Adrenal gland (tissue), 12 donors: ENCODE results near the gene COX20. TPM values are rescaled to one million over a fixed set of nuclear protein-coding genes. Genes with fewer than 3 reads are reported as not detected.
A peak's percentile ranks its signal among the peaks of the same experiment; 100 is the strongest.

ENCODE experiments used
- DNase-seq, 7 donors: peaks; one replicate each; pipeline ENCODE4 v3.0.0-alpha.2; 2019 to 2020
- H3K27ac ChIP-seq, 5 donors: fragments of 200-600 bp; sonication (generic) in 4 of 5; 1 replicate in 3 of 5; 2 replicates in 2 of 5; pipeline versions ENCODE4 v1.5.1 to v1.8.0; 2016 to 2020; ENCODE audit warnings: mild to moderate bottlenecking in 1 of 5
- H3K27me3 ChIP-seq: fragments of 200-600 bp; 2 replicates; pipeline ENCODE4 v1.8.0; 2021
- H3K36me3 ChIP-seq, 2 donors: fragments of 200-600 bp; replicated peaks in 1 of 2; 1 replicate in 1 of 2; 2 replicates in 1 of 2; pipeline versions ENCODE4 v1.5.1 to v1.8.0; 2018 to 2022
- H3K4me1 ChIP-seq, 2 donors: fragments of 200-600 bp; replicated peaks in 1 of 2; 1 replicate in 1 of 2; 2 replicates in 1 of 2; pipeline versions ENCODE4 v1.5.1 to v1.8.0; 2018 to 2021
- H3K4me3 ChIP-seq, 4 donors: fragments of 200-600 bp; sonication (generic) in 3 of 4; one replicate each; pipeline ENCODE4 v1.5.1; 2016 to 2018
- H3K9me3 ChIP-seq, 3 donors: fragments of 200-600 bp; sonication (generic) in 1 of 3; replicated peaks in 1 of 3; 1 replicate in 2 of 3; 2 replicates in 1 of 3; pipeline versions ENCODE4 v1.5.1 to v1.8.0; 2016 to 2021
- POLR2A ChIP-seq, 2 donors: fragments of 450-650 bp; IDR thresholded peaks; one replicate each; pipeline ENCODE4 v1.6.1; 2017; ENCODE audit warnings: antibody characterized with exemption in 2 of 2, mild to moderate bottlenecking in 2 of 2, moderate library complexity in 1 of 2
- WGBS, 4 donors: extraction: QIAGEN DNeasy Blood & Tissue Kit in 2 of 4; methylation state at CpG; one replicate each; pipeline versions ENCODE4 v1.1.5 to v1.1.7; 2013 to 2017; 5-methylcytosine and 5-hydroxymethylcytosine counted together
- intact Hi-C, 2 donors: fragments of 100-400 bp; cut with DNase I; formaldehyde crosslinking; loops; one replicate each; pipeline versions ENCODE4 v1.14.1 to v1.15.0; 2022 to 2023
- polyA plus RNA-seq, 3 donors: library from polyadenylated mRNA; stranded (reverse); fragments of 200-250 nt in 2 of 3; fragments of 350-450 nt in 1 of 3; fragmentation: Illumina TruSeq in 1 of 3; extraction: RNeasy Lipid Tissue Mini Kit (QIAGEN cat#74804) in 1 of 3; gene quantifications; one replicate each; pipeline ENCODE4 v1.2.3, GENCODE V29; 2013 to 2014
- total RNA-seq, 9 donors: library from RNA; depleted of rRNA in 4 of 9; stranded (reverse); fragments of >200 nt in 4 of 9; fragments of 120-200 nt in 1 of 9; fragmentation: NEBNext Ultra II Directional in 1 of 9; extraction: Animal tissue kit (Norgen Biotek cat#: 25700) in 1 of 9; gene quantifications; one replicate each; pipeline versions ENCODE4 v1.1.0 to v1.2.4, GENCODE V29; 2013 to 2023
- TF ChIP-seq, protein P1 (sequence below), 6 experiments: fragments of 450-650 bp in 4 of 6; fragments of 200-600 bp in 2 of 6; sonication (generic) in 1 of 6; IDR thresholded peaks; 1 replicate in 5 of 6; 2 replicates in 1 of 6; pipeline versions ENCODE4 v1.5.1 to v1.8.0; 2016 to 2021; ENCODE audit warnings: antibody characterized with exemption in 6 of 6, mild to moderate bottlenecking in 2 of 6, moderate library complexity in 1 of 6
- donor health status: healthy with polysubstance abuse.
- donor health status: Bipolar disorder and iron deficiency.
- donor health status: DM: yes; HTN: yes; CAD: no.
- donor health status: DM: no; HTN: no; CAD: no.
- donor health status: DM: no; HTN: no; CAD: no.
- donor health status: DM: yes; HTN: yes; CAD: no.

Gene COX20
- total and polyA plus RNA-seq, 12 donors, result 32.2 to 265 (median 46.2) TPM

DNA sequence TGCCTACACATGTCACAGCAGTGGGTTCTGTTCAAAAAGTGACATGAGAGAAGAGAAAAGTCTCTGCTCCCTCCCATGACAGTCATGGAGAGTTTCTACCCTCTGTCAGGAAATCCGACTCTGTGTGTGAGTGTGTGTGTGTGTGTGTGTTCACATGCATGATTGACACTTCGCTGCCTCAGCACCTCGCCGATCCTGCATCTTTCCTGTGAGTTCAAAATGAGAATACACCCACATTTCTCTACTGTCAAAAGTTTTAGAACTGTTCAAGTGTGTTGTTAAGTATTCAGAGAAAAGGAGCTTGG lies 46.2 kb upstream of the COX20 start:
- no peaks in the 10 kb centered on the region for H3K27me3 ChIP-seq
- no peak overlapping the region for H3K4me3 ChIP-seq
- TF ChIP-seq, protein P1, sequence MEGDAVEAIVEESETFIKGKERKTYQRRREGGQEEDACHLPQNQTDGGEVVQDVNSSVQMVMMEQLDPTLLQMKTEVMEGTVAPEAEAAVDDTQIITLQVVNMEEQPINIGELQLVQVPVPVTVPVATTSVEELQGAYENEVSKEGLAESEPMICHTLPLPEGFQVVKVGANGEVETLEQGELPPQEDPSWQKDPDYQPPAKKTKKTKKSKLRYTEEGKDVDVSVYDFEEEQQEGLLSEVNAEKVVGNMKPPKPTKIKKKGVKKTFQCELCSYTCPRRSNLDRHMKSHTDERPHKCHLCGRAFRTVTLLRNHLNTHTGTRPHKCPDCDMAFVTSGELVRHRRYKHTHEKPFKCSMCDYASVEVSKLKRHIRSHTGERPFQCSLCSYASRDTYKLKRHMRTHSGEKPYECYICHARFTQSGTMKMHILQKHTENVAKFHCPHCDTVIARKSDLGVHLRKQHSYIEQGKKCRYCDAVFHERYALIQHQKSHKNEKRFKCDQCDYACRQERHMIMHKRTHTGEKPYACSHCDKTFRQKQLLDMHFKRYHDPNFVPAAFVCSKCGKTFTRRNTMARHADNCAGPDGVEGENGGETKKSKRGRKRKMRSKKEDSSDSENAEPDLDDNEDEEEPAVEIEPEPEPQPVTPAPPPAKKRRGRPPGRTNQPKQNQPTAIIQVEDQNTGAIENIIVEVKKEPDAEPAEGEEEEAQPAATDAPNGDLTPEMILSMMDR (IDR thresholded peaks at IDR 0.05), result no peak
- no peak for TF ChIP-seq POLR2A (IDR thresholded peaks at IDR 0.05)
- DNase-seq, result no peak
- H3K9me3 ChIP-seq, result no peaks in the 10 kb centered on the region
- WGBS, 4 donors, result 69 to 81% (median 73%) methylated on average over 4 of the region's 4 CpGs
- no peak overlapping the region for H3K27ac ChIP-seq
- peaks cover 6 to 7% of the 10 kb centered on the region in 2 donors for H3K4me1 ChIP-seq
- intact Hi-C loops, result no loop called here
- H3K36me3 ChIP-seq, result no peaks in the 10 kb centered on the region

DNA sequence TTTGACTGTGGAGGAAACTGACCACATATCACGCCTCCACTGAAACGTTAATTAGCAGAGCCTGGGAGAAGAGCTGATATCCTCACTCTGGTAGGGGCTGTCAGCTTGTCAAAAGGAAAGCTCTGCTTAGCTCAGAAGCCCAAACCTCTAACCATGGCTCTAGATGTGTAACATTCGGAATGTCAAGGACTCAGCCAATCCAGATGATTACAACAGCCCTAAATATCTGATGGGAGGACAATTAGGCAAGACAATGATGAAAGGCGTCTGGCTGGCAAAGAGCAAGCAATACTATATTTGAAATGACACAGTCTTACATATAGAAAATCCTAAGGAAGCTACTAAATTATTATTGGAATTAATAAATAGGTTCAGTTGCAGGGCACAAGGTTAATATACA lies 45.7 kb upstream of the COX20 start:
- DNase-seq, result peak in 1 of 7 donors; percentile 37
- no peaks in the 10 kb centered on the region for H3K9me3 ChIP-seq
- WGBS, 4 donors, result 41 to 65% (median 49%) methylated on average over 4 of the region's 4 CpGs
- no peaks in the 10 kb centered on the region for H3K36me3 ChIP-seq
- H3K27ac ChIP-seq, result no peak overlapping the region
- H3K27me3 ChIP-seq, result no peaks in the 10 kb centered on the region
- peaks cover 6 to 7% of the 10 kb centered on the region in 2 donors for H3K4me1 ChIP-seq
- intact Hi-C loops, result no loop called here
- TF ChIP-seq POLR2A (IDR thresholded peaks at IDR 0.05), result no peak
- TF ChIP-seq, protein P1 (IDR thresholded peaks at IDR 0.05), result no peak
- no peak overlapping the region for H3K4me3 ChIP-seq

DNA sequence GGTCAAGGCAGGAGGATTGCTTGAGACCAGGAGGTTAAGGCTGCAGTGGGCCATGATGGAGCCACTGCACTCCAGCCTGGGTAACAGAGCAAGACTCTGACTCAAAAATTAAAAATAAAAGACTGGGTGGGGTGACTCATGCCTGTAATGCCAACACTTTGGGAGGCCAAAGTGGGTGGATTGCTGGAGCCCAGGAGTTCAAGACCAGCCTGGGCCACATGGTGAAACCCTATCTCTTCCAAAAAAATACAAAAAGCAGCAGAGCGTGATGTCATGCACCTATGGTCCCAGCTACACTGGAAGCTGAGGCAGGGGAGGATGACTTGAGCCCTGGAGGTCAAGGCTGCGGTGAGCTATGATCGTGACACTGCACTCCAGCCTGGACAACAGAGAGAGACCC lies 44.4 kb upstream of the COX20 start:
- Histone ChIP-seq H3K27ac (no peak overlapping the region), H3K27me3 (no peaks in the 10 kb centered on the region), H3K9me3 (no peaks in the 10 kb centered on the region), H3K4me1 (peaks cover 6 to 7% of the 10 kb centered on the region in 2 donors), H3K4me3 (no peak overlapping the region), H3K36me3 (no peaks in the 10 kb centered on the region)
- WGBS, 4 donors, result 91 to 97% (median 95%) methylated on average over 3 of the region's 3 CpGs
- no peak for DNase-seq
- no peak for TF ChIP-seq POLR2A (IDR thresholded peaks at IDR 0.05)
- TF ChIP-seq, protein P1 (IDR thresholded peaks at IDR 0.05), result no peak
- intact Hi-C loops, result no loop called here

DNA sequence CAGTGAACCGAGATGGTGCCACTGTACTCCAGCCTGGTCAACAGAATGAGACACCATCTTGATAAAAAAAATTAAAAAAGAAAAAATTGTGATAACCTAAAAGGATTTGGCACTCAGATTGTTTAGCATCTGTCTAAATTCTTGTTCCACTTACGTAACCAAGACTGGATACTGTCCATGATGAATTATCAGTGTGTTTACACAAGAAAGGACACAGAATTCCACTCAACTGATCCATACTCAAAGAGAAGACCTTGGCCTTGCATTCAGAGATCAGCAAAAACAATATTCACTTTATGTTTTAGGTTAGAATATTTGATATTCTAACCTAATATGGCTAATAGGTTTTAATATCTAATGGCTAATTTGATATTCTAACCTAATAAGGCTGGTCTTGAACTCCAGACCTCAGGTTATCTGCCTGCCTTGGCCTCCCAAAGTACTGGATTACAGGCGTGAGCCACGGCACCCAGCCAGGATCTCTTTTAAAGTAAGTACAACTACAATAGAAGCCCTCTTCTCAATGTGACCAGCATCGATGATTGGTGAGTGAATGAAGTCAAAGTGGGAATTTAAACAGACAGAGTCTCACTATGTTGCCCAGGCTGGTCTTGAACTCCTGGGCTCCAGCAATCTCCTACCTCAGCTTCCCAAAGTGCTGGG lies 43.1 kb upstream of the COX20 start:
- peak in 2 of 7 donors; percentile 33 to 41 for DNase-seq
- Histone ChIP-seq H3K4me1 (peaks cover 6 to 7% of the 10 kb centered on the region in 2 donors), H3K4me3 (no peak overlapping the region), H3K27ac (peak overlapping the region in 1 of 5 donors; percentile 30), H3K36me3 (no peaks in the 10 kb centered on the region), H3K27me3 (no peaks in the 10 kb centered on the region), H3K9me3 (no peaks in the 10 kb centered on the region)
- 35 to 46% (median 40%) methylated on average over 5 of the region's 5 CpGs for WGBS, 4 donors
- no peak for TF ChIP-seq POLR2A (IDR thresholded peaks at IDR 0.05)
- TF ChIP-seq, protein P1 (IDR thresholded peaks at IDR 0.05), result no peak
- intact Hi-C loops, result no loop called here
